T-helper 2 cell treated with Interferon-gamma antibody and Interleukin-4, amounts not matched to agents 100 ng/mL and 5 ng/mL, for 36 hours (primary cell): ENCODE measurements around the gene SRD5A1. TPM values are rescaled to one million over a fixed set of nuclear protein-coding genes. Genes with fewer than 3 reads are reported as not detected.
"Not testable (repeated sequence)": the region's sequence is repeated elsewhere in the genome, so short reads cannot be mapped to it uniquely, and the experiment has no call there.

Source experiments
- intact Hi-C: fragments of 100-400 bp; cut with micrococcal nuclease; formaldehyde crosslinking; loops from one replicate; pipeline ENCODE4 v1.15.1; 2023
- total RNA-seq: library from RNA; stranded (reverse); gene quantifications from 2 replicates; pipeline ENCODE4 v1.2.3, GENCODE V29; 2022

SRD5A1 gene
- total RNA-seq, 1 donor from 2014 or later, result 13.9 TPM

GRCh38 chr5:6638236-6638635 is 5.0 kb downstream of the SRD5A1 start:
- intact Hi-C loops, result no loop called here

GRCh38 chr5:6642655-6643054 is 9.4 kb downstream of the SRD5A1 start:
- intact Hi-C loops, result loop anchor here (5.0 kb wide), 1 partner anchor 45 kb away; no protein-coding TSS in a partner anchor

- intact Hi-C loops, result loop anchor here (5.0 kb wide), 1 partner anchor 42 kb away; no protein-coding TSS in a partner anchor
Observed at GRCh38 chr5:6644794-6645241, 11.6 kb downstream of the SRD5A1 start.

GRCh38 chr5:6645571-6646362 is 12.5 kb downstream of the SRD5A1 start:
- intact Hi-C loops, result not testable (repeated sequence)

- intact Hi-C loops, result no loop called here
Observed at GRCh38 chr5:6649186-6649585, 15.9 kb downstream of the SRD5A1 start.

GRCh38 chr5:6649681-6650080 is 16.4 kb downstream of the SRD5A1 start:
- intact Hi-C loops, result no loop called here

- intact Hi-C loops, result no loop called here
Observed at GRCh38 chr5:6652025-6652424, 18.8 kb downstream of the SRD5A1 start.

- intact Hi-C loops, result no loop called here
Observed at GRCh38 chr5:6655432-6655831, 22.2 kb downstream of the SRD5A1 start.

- intact Hi-C loops, result no loop called here
Observed at GRCh38 chr5:6656680-6657079, 23.4 kb downstream of the SRD5A1 start.

- intact Hi-C loops, result no loop called here
Observed at GRCh38 chr5:6659941-6660684, 26.9 kb downstream of the SRD5A1 start.

GRCh38 chr5:6660688-6661087 is 27.4 kb downstream of the SRD5A1 start:
- intact Hi-C loops, result no loop called here

- intact Hi-C loops, result no loop called here
Observed at GRCh38 chr5:6666762-6667161, 33.5 kb downstream of the SRD5A1 start.

- intact Hi-C loops, result no loop called here
Observed at GRCh38 chr5:6667648-6668047, 34.4 kb downstream of the SRD5A1 start.

- intact Hi-C loops, result not testable (repeated sequence)
Observed at GRCh38 chr5:6668717-6669116, 35.5 kb downstream of the SRD5A1 start.

GRCh38 chr5:6673031-6673430 is 39.8 kb downstream of the SRD5A1 start:
- intact Hi-C loops, result no loop called here

- intact Hi-C loops, result no loop called here
Observed at GRCh38 chr5:6673963-6674362, 40.7 kb downstream of the SRD5A1 start.

GRCh38 chr5:6674421-6674820 is 41.2 kb downstream of the SRD5A1 start:
- intact Hi-C loops, result no loop called here

GRCh38 chr5:6674886-6675285 is 41.6 kb downstream of the SRD5A1 start:
- intact Hi-C loops, result no loop called here

GRCh38 chr5:6675784-6676491 is 42.7 kb downstream of the SRD5A1 start:
- intact Hi-C loops, result no loop called here

GRCh38 chr5:6676702-6677101 is 43.5 kb downstream of the SRD5A1 start:
- intact Hi-C loops, result no loop called here

GRCh38 chr5:6678385-6678784 is 45.1 kb downstream of the SRD5A1 start:
- intact Hi-C loops, result no loop called here

- intact Hi-C loops, result no loop called here
Observed at GRCh38 chr5:6680922-6681321, 47.7 kb downstream of the SRD5A1 start.
